BE2C (cell line): ENCODE data around the gene CLIP4.
"Not testable (repeated sequence)": the region's sequence is repeated elsewhere in the genome, so short reads cannot be mapped to it uniquely, and the experiment has no call there.

Experiments
- DNase-seq: peaks from one replicate; pipeline ENCODE4 v3.0.0-alpha.2; 2020
- H3K27me3 ChIP-seq: fragments of 250-450 bp; sonication (Bioruptor Pico); 2 replicates; pipeline ENCODE4 v1.5.1; 2020; ENCODE audit warnings: mild to moderate bottlenecking
- H3K36me3 ChIP-seq: fragments of 250-450 bp; sonication (Bioruptor Pico); 2 replicates; pipeline ENCODE4 v1.5.1; 2020; ENCODE audit warnings: mild to moderate bottlenecking
- H3K4me1 ChIP-seq: fragments of 250-450 bp; sonication (Bioruptor Pico); 2 replicates; pipeline ENCODE4 v1.5.1; 2020
- H3K4me3 ChIP-seq: 2 replicates; pipeline ENCODE4 v1.5.1; 2011; ENCODE audit warnings: low read depth, low read length
- H3K9me3 ChIP-seq: fragments of 250-450 bp; sonication (Bioruptor Pico); 2 replicates; pipeline ENCODE4 v1.5.1; 2020
- TF ChIP-seq, protein P1 (sequence below): IDR thresholded peaks from 2 replicates; pipeline ENCODE4 v1.5.1; 2012; ENCODE audit warnings: mild to moderate bottlenecking, low read depth, low read length

CLIP4 gene

DNA sequence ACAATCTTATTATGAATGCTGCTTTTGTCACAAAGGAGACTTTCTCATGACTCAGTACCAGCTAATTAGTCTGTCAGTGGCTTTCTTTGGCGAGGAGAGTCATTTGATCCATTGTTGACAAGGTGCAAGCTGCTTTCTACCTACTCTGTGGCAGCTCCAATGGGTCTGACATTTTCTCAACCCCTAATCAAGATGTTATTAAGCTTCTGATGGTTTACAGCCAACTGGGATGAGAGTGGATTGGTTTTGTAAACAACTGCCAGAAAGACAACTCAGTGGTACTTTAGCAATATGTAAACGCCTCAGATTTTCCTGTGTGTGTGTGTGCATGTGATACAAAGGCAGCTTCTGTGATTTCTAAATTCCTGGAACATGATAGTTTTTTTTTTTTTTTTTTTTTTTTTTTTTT, 8.2 kb upstream of the CLIP4 start:
- H3K27me3 ChIP-seq = no peaks in the 10 kb centered on the region
- no peak for DNase-seq
- H3K36me3 ChIP-seq = no peaks in the 10 kb centered on the region
- H3K4me3 ChIP-seq = no peak overlapping the region
- H3K4me1 ChIP-seq = peaks cover 11% of the 10 kb centered on the region
- no peaks in the 10 kb centered on the region for H3K9me3 ChIP-seq
- TF ChIP-seq, protein P1, sequence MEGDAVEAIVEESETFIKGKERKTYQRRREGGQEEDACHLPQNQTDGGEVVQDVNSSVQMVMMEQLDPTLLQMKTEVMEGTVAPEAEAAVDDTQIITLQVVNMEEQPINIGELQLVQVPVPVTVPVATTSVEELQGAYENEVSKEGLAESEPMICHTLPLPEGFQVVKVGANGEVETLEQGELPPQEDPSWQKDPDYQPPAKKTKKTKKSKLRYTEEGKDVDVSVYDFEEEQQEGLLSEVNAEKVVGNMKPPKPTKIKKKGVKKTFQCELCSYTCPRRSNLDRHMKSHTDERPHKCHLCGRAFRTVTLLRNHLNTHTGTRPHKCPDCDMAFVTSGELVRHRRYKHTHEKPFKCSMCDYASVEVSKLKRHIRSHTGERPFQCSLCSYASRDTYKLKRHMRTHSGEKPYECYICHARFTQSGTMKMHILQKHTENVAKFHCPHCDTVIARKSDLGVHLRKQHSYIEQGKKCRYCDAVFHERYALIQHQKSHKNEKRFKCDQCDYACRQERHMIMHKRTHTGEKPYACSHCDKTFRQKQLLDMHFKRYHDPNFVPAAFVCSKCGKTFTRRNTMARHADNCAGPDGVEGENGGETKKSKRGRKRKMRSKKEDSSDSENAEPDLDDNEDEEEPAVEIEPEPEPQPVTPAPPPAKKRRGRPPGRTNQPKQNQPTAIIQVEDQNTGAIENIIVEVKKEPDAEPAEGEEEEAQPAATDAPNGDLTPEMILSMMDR = no peak

DNA sequence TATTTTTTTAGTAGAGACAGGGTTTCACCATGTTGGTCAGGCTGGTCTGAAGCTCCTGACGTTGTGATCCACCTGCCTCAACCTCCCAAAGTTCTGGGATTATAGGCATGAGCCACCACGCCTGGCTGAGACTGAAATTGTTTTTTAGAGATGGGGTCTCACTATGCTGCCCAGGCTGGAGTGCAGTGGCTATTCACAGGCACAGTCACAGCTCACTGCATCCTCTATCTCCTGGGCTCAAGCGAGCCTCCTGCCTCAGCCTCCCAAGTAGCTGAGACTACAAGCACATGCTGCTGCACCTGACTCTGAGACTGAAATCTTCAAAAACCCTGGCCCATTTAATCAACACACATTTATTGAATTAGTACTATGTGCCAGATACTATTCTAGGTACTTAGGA, 7.7 kb upstream of the CLIP4 start:
- not testable (repeated sequence) for H3K4me3 ChIP-seq, H3K27me3 ChIP-seq, H3K9me3 ChIP-seq, H3K36me3 ChIP-seq, DNase-seq
- peaks cover 11% of the 10 kb centered on the region for H3K4me1 ChIP-seq

DNA sequence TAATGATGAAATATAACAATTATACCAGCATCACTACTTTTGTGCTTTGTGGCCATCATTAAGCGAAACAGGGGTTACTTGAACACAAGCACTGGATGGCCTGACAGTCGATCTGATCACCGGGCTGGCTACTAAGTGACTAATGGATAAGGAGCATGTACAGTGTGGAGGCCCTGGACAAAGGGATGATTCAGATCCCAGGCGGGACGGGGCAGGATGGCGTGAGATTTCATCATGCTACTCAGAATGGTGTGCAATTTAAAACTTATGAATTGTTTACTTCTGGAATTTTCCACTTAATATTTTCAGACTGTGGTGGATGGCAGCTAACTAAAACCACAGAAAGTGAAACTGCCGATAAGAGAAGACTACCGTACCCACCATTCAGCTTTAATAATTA, 7.0 kb upstream of the CLIP4 start:
- Histone ChIP-seq H3K27me3 (no peaks in the 10 kb centered on the region), H3K9me3 (no peaks in the 10 kb centered on the region), H3K4me1 (peaks cover 13% of the 10 kb centered on the region), H3K4me3 (no peak overlapping the region), H3K36me3 (no peaks in the 10 kb centered on the region)
- no peak for DNase-seq
- TF ChIP-seq, protein P1 = no peak

DNA sequence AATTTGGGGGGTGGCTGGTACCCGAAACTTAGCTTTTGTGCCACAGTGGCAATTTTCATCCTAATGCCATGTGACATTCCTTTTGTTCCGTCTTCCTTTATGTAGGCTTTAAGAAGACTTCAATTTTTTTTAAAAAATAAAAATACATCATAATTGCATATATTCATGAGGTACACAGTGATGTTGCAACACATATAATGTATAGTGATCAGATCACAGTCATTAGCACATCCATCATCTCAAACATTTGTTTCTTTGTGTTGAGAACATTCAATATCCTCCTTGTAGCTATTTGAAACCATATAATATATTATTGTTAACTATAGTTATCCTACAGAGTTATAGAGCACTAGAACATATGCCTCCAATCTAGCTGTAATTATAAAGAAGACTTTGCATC, 6.0 kb upstream of the CLIP4 start:
- no peaks in the 10 kb centered on the region for H3K9me3 ChIP-seq
- no peaks in the 10 kb centered on the region for H3K27me3 ChIP-seq
- peaks cover 23% of the 10 kb centered on the region for H3K4me1 ChIP-seq
- H3K4me3 ChIP-seq = no peak overlapping the region
- DNase-seq = no peak
- TF ChIP-seq, protein P1 = no peak
- no peaks in the 10 kb centered on the region for H3K36me3 ChIP-seq

DNA sequence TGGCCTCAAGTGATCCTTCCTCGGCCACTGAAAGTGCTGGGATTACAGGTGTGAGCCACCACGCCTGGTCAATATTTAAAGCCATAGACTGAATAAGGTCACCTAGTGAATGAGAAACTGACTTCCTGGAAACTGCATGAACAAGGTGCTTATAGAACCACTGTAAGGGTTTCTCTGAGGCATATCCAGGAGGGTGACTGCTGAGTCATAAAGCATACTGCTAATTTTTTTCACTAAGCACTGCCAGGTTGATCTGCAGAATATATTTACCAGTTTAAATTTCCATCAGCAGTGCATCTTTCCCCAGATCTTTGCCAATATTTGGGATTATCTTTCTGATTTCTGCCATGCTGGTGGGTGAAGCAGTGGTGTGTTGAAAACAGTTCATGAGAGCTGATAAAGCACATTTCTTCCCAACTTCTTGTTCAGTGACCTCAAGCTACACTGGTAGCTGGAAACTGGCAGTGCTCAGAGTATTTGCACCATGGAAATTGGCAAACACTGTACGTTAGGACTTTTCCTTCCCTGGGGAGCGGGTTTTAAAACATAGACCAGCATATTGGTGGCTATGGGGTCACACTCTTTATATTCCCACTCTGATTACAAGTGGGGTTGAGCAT, 4.2 kb upstream of the CLIP4 start:
- Histone ChIP-seq H3K27me3 (no peaks in the 10 kb centered on the region), H3K4me1 (peaks cover 19% of the 10 kb centered on the region), H3K9me3 (no peaks in the 10 kb centered on the region), H3K36me3 (no peaks in the 10 kb centered on the region), H3K4me3 (no peak overlapping the region)
- TF ChIP-seq, protein P1 = no peak
- no peak for DNase-seq

DNA sequence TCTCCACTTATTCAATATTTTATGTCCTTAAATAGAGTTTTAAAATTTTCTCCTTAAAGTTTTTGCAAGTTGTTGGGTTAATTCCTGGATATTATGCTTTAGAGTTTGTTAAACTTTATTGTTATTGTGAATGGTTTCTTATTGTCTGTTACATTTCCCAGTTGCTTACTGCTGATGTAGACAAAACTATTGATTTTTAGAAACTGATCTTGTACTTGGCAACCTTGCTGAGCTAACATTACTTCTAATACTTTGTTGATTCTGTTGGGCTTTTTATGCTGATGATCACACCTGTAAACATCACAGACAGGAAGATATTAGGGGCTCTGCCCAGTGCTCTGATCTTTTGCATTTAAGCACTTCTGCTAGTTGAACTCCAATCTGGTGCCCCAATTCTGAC, 2.8 kb upstream of the CLIP4 start:
- no peak for DNase-seq
- Histone ChIP-seq H3K4me1 (peaks cover 21% of the 10 kb centered on the region), H3K4me3 (no peak overlapping the region), H3K36me3 (no peaks in the 10 kb centered on the region), H3K9me3 (no peaks in the 10 kb centered on the region), H3K27me3 (no peaks in the 10 kb centered on the region)
- TF ChIP-seq, protein P1 = no peak
